GM18502 (cell line): ENCODE results near the gene ISCU.
"Not testable (repeated sequence)": the region's sequence is repeated elsewhere in the genome, so short reads cannot be mapped to it uniquely, and the experiment has no call there.

Experiments used
- ATAC-seq: cut with Tn5 transposase; IDR thresholded peaks from one replicate; pipeline ENCODE4 v1.9.1; 2021; ENCODE audit warnings: mild to moderate bottlenecking; ENCODE audit not compliant: unreplicated experiment, poor library complexity

The ISCU gene

DNA sequence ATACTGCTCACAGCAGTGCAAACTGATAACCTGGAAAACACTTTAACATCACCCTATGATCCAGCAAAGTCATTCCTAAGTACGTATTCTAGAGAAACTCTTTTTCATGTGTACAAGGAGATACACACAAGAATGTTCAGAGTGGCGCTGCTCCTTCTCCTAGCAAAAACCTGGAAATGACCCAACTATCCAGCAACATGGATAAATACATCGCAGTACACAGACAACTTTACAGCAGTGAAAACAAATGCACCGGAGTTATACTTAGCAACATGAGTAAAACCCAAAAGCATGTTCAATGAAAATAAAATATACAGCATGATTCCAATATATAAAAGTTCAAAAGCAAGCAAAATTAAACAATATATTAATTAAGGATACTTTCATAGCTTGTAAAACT is 20.1 kb upstream of the ISCU start:
- no peak for ATAC-seq

DNA sequence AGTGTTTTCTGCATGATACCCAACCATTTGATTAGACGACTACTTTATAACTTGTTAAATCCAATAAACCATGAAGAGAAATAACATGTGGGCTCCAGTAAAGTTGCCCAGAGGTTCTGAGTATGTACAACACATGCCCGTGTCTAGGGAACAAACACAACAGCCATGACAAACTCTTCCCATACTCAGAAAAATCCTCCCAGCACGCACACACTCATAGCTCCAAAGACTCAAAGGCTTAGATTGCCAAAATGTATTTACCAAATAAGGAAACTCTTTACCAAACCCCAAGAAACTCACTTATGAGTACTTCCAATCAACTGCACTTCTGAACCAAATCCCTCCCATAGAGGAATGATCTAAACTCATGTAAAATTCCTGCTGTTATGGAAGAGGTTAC is 18.7 kb upstream of the ISCU start:
- ATAC-seq, result no peak

DNA sequence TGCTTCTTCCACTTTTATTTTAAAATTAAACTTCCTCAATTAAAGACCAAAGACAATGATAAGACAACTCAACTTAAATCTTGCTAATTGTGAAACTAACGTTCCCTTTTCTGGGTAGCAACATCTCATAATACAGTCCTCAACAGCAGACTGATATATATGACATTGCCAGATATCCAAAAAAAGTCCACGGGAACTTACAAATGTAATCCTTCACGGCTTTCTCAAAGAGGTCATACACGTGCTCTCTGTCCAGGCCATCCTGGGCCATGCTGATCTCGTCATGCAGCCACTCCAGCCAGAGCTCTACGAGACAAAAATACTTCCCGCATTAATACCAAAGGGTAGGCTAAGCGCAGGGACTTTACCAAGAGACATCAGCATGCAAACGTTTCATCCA is 14.7 kb upstream of the ISCU start:
- ATAC-seq, result no peak

DNA sequence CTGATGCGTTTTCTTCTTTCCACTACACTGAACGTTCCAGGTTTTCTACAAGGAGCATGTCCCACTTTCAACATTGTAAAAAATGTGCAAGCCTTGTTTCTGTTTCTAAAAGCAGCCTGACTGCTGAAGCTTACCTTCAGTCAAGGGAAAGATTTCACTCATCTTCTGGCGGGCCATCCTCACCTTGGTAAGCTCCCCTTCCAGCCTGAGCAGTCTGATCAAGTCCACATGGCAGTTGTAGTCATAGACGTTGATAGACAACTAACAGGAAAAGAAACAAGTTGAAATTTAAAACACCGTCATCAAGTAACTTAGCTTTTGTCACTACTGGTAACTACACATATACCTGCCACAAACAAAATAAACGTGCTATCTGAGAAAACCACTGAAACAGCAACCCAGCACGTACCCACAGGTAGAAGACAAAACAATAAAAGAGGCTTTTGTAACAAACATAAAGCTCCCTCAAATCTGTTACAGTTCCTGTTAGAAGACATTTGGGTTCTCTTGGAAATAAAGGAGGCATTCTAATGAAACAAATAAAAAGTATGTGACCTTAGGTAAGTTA is 13.4 kb upstream of the ISCU start:
- no peak for ATAC-seq

DNA sequence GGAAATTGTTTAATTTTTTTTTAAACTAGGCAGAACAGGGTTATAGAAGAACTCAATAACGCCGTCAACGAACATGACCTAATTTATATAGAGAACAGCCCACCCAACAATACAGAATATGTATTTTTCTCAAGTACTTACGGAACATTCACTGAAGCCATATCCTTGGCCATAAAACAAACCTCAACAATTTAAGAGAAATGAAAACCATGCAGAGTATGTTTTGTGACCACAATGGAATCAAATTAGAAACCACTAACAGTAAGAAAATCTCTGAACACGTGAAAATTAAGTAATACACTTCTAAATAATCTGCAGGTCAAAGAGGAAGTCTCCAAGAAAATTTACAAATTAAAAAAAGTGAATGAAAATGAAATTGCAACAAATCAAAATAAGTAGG is 10.9 kb upstream of the ISCU start:
- no peak for ATAC-seq

DNA sequence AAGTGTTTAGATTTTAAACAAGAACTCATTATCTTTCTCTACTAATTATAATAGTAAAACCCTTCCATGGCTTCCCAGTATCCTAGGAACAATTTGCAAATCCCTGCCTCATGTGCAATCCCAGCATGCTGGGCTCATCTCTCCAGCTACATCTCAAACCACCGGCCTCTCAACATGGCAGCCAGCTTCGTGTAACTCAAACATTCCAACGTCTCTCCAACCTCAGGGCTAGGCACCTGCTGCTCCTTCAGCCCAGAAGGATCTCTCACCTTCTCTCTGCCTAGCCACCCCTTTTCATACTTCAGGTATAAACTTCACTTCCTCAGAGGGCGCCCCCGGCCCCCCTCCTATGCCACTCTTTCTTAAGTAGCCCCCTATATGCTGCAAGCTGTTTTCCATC is 8.6 kb upstream of the ISCU start:
- ATAC-seq, result no peak

DNA sequence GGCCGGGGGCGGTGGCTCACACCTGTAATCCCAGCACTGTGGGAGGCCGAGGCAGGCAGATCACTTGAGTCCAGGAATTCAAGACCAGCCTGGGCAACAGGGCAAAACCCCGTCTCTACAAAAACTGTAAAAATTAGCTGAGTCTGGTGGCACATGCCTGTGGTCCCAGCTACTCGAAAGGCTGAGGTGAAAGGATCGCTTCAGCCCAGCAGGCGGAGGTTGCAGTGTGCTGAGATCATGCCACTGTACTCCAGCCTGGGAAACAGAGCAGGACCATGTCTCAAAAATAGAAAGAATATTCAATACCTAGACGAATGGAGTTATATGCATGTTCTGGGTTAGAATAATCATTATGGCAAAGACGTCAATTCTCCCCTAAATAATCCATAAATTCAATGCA is 7.0 kb upstream of the ISCU start:
- ATAC-seq, result not testable (repeated sequence)

DNA sequence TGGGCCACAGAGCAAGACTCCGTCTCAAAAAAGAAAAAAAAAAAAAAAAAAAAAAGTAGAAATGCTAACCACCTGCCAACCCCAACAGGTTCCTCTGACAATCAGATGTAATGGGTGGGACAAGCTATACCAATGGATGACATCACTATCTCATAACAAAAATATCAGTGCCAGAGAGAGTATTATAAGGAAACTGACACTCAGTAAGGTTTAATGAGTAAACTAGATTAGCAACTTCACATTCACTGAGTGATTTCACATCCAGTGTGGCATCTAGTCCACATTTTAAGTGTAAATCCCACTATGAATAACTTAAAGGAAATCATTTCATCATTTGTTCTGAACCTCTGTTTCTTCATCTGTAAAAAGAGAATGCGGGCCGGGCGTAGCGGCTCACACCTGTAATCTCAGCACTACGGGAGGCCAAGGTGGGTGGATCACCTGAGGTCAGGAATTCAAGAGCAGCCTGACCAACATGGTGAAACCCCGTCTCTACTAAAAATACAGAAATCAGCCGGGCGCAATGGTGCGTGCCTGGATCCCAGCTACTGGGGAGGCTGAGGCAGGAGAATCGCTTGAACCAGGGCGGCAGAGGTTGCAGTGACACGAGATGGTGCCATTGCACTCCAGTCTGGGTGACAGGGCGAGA is 3.3 kb upstream of the ISCU start:
- no peak for ATAC-seq

DNA sequence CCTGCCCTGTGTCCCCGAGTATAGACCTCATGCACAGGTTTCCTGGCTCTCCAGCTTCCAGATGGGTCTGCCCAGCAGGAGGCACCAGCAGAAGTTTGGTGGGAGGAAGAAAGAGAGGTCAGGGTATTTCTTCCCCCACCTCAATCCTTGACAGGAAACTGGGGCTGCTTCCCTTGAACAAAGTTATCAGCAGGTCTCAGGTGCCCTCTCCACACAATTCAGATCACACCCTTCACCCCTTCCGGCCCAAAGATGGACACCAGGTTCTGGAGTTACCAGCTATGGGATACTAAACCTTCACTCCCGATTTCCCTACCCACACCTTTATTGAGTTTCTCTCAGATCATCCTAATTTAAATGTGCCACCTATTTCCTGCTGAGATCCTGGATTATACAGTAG is 2.6 kb upstream of the ISCU start:
- ATAC-seq, result no peak

DNA sequence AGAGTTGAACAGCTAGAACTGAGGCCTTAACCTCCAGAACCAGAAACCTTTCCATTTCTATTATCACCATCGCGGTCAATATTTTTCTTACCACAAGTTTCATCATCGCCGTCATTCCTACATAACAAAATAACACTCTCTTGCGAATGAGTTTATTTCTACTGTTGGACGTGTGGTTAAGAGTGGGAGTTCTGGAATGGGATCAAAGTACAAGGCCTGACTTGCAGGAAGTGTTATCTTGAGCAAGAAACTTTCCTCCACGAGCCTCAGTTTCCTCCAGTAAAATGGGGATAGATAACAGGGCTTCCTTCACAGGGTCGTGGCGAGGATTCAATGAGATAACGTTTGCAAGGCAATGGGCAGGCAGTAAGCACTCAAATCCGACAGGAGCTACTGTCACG is 2.1 kb upstream of the ISCU start:
- ATAC-seq, result no peak

DNA sequence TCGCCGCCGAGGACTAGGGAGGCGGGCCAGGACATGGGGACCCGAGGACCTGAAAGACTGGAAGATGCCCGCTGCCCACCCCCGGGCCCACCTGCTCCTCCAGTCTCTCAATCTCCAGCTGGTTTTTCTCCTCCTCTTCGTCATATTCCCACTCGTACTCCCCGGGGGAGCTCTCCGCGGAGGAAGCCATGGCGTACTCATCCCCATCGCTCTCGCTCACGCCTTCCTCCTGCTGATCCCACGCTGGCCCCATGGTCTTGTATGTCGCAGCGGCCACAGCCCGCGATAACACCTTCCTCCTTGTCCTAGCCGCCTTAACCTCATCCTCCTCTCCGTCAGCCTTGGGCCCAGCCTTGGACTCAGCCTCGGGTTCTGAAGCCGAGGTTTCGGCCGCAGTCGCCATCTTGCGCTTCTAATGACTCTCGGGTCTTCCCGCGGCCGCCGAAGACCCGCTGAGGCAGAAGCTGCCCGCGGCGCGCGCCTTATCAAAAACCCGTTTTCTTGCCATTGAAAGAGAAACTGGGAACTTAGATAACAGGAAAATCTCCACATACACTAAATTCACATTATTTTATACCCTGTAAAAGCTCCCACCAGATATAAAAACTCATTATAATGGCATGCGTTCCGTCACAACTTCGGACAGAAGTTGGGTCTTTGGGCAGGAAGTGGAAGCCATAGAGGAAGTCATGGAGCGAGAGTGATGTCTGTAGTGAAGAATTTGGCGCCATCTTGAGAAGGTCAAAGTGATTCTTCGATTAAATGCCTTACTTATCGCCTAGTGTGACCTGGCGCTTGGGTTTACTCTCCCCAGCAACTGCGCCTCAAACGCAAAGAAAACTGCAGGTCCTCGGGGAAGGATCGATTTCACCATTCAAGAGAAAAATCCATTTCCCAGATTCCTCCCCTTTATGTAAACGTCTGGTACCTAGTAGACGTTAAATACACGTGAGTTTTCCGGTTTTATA is 1.4 kb upstream of the ISCU start, which contains the start of gene SART3:
SART3 (minus strand) TSS at position 422 of the 968 bp plus-strand sequence; CDS start at position 403, 19 bp downstream.
- ATAC-seq, result peak; percentile 35

DNA sequence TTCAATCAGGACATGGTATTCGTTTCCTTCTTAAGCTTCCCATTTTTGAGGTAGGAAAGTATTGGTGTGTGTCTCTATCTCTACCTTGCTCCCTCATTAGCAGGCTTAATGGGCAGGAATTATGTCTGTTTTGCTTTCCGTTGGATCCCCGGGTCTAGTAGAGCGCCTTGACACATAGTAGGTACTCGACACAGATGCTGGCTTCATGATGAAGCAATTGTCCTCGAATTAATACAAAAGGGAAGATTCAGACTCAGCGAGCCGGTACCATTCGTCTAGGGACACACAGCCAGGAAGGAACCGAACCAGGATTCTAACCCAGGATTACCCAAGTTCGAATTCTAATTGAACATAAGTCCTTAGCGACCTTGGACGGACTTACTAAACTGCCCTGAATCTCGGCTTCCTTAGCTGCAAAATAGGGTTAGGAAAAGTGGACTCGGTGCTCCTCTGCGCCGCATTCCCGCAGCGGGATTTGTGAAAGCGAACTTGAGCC is 496 bp upstream of the ISCU start:
- ATAC-seq, result no peak

DNA sequence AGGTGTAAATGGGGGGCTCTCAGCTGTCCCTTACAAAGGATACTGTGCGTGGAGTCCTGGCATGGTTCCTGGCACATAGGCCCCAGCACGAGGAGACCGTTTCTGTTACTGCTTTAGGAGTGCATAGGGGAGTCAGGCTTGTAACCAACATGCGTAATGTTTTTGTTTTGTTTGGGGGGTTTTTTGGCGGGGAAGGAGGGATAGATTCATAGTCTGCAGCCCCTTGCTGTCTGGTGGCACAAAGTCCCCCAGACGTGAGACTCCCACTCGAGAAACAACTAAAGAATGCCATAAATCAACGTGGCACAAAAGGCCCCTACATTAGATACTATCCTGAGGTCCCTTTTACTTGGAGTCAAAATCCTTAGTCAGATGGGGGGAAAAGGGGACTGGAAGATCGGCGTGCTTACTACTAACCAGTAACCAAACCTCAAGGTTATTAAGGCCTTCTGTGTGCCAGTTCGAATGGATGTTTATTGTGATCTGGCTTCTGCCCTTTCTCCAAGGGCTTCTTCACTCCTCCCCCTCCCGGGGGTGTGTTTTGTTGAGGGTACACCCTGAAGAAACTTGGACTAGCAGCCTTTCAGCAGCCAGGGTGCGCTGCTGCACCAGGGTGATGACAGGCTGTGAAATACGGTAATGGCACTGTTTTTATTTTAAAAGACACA is 874 bp downstream of the ISCU start:
- ATAC-seq, result peak; percentile 34

DNA sequence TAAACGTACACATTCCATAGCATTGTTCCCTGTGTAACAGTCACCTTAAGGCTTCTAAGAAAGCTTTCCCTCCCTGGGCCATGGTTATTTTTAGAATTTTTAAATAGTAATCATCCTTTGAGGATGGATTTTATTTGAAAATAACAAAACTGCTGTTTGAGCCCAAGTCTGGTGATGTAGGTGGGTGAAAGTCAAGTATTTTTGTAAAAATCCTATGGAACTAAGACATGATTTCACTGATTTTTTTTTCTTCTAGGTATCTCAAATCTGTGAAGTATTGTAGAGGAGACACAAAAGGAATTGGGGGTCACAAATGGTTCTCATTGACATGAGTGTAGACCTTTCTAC is 1.4 kb downstream of the ISCU start:
- no peak for ATAC-seq

DNA sequence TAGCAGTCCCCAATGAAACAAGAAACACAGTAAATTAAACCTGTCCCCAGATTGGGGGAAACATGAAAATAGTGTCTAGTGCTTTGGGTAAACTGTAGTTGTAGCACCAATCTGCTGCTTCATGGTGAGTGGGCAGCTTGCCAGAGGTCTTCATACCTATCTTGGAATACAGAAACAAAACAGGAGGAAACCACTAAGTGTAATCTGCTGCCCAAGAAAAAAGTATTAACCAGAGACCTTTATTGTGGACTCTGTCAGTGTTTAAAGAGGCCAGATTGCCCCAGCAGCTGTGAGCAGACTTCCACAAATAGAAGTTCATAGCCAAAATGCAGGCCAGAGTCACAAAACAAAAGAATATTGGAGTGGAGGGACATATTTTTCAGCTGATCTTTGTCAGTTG is 2.3 kb downstream of the ISCU start:
- ATAC-seq, result no peak

DNA sequence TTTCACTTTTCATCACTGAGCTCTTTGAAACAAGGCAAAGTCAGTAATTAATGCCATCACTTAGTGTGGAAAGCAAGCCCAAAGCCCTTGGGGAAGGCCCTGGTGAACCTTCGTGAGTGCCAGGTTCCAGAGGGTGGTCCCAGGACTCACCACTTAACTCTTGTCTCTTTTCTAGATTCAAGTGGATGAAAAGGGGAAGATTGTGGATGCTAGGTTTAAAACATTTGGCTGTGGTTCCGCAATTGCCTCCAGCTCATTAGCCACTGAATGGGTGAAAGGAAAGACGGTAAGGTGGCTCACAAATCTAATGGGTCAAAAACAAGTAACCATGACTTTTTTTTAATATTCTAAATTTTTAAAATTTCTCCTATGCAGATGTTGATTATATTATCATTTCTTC is 2.8 kb downstream of the ISCU start:
- ATAC-seq, result no peak

DNA sequence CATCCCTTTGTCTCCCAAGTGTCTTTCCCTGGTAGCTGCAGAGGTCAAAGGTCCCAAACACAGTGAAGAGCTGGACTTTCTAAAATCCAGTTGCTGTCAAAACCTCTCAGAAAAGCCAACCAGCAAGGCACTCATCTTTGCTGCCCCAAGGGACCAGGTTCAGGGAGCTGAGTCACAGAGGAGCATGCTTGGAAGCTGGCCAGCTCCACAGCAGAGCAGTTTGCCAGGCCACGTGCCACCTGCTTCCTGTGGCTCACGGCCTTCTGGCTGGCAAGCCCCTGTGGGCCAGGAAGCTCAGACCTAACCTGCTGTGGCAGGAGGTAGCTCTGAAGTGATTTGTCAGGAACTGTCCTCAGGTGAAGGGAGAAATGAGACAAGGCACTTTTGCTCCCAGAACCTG is 3.6 kb downstream of the ISCU start:
- ATAC-seq, result no peak

DNA sequence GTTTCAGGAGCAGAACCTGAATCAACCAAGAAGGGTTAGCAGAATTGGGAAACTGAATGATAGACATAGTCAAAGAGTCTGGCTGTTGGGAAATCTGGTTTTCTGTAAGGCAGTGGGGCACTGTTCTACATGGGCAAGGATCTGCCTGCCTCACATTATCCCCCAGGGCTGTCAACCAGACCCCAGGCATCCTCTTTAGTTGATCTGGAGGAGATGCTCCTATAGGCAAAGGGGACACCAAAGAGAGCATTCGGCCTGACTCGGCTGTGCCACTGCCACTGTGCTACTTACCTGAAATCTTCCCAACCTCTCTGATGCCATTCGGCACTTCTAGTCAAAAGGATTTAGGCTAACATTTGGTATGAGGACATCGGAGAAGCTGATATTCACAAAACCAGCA is 4.1 kb downstream of the ISCU start:
- ATAC-seq, result no peak

DNA sequence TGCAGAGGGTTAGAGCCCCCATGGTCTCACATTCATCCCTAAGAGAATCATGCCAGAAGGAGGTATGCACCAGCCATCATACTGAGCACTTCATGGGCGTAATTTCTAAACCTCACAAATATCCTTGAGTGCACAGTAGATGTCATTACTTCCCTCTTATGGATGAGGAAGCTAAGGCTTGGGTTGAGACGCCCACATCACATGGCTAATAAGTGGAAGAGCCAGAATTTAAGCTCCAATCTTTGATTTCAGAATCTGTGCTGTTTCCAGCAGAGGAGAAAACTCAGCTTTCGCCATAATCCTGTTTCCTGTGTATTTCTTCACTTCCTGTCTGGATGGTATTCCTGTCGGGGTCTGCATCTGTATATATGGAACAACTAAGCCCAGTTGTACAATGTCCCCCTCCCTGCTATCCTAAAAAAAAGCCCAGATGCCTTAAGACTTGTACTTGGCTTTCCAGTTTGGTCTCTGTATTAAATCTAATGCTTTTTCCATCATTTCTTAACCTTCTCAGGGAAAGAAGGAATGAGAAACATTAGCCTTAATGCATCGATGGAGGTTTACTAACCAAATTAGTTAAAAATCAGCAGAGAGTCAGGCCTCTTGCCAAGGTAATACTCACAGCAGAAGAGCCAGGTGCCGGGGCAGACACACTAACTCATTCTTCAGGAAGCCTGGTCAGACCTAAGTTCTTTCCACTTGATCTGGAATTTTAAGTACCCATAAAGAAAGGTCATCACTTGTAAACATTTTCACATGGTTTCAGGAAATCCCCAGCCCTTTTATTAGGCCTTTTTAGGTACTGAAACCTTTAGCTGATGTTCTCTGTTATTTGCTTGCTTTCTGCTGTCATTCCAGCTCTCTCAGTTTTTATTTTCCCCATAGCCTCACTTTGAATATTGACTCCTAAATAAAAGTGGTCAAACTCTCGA is 5.3 kb downstream of the ISCU start:
- ATAC-seq, result no peak
